SK-N-SH (cell line): ENCODE results near the gene B3GALNT2. TPM values are rescaled to one million over a fixed set of nuclear protein-coding genes. Genes with fewer than 3 reads are reported as not detected.

Experiments used
- CTCF ChIA-PET: fragments of 300-600, 350-600 bp; formaldehyde crosslinking; extraction: SDS; loops from one replicate; lab custom pipeline; 2021; lab: Yijun Ruan, JAX
- POLR2A ChIA-PET: fragments of 350-600 bp; sonication (Branson Sonifier 250); formaldehyde crosslinking; extraction: SDS; loops from one replicate; lab custom pipeline; 2020; ENCODE audit warnings: antibody characterized with exemption, inconsistent platforms; lab: Yijun Ruan, JAX
- DNase-seq: peaks from one replicate; pipeline ENCODE4 v3.0.0; 2012
- H2AFZ ChIP-seq: fragments of 200-600 bp; sonication (generic); 2 replicates; pipeline ENCODE4 v1.8.1; 2016; ENCODE audit warnings: antibody characterized with exemption, mild to moderate bottlenecking, low read depth
- H3F3A ChIP-seq: fragments of 200-600 bp; sonication (generic); replicated peaks from 2 replicates; pipeline ENCODE3; 2016; ENCODE audit warnings: antibody characterized with exemption, mild to moderate bottlenecking; ENCODE audit not compliant: insufficient read depth
- H3K27ac ChIP-seq, 2 experiments: fragments of 200-500 bp in 1 of 2; fragments of 200-600 bp in 1 of 2; sonication (Bioruptor generic) in 1 of 2; sonication (generic), shearing (Covaris generic) in 1 of 2; 2 replicates each; pipeline versions ENCODE4 v1.5.1 to v1.6.1; 2014 to 2016; ENCODE audit warnings: low read depth in 2 of 2, inconsistent platforms in 1 of 2, low read length in 1 of 2, mild to moderate bottlenecking in 1 of 2, mixed read lengths in 1 of 2
- H3K27me3 ChIP-seq: fragments of 200-600 bp; sonication (generic), shearing (Covaris generic); 2 replicates; pipeline ENCODE4 v1.6.1; 2016; ENCODE audit warnings: mixed run types; ENCODE audit not compliant: insufficient read depth
- H3K36me3 ChIP-seq, 2 experiments: fragments of 200-500 bp in 1 of 2; fragments of 200-600 bp in 1 of 2; sonication (Bioruptor generic) in 1 of 2; sonication (generic) in 1 of 2; replicated peaks in 1 of 2; 2 replicates each; pipeline versions ENCODE3 to v1.5.1; 2014 to 2016; ENCODE audit warnings: low read length in 1 of 2, mild to moderate bottlenecking in 1 of 2; ENCODE audit not compliant: insufficient read depth in 2 of 2, control insufficient read depth in 1 of 2
- H3K4me1 ChIP-seq, 2 experiments: fragments of 200-500 bp in 1 of 2; fragments of 200-600 bp in 1 of 2; sonication (Bioruptor generic) in 1 of 2; sonication (generic), shearing (Covaris generic) in 1 of 2; 2 replicates each; pipeline versions ENCODE4 v1.5.1 to v1.6.1; 2014 to 2016; ENCODE audit warnings: low read depth in 1 of 2, low read length in 1 of 2, mixed run types in 1 of 2; ENCODE audit not compliant: insufficient read depth in 2 of 2, control insufficient read depth in 1 of 2
- H3K4me2 ChIP-seq: fragments of 200-600 bp; sonication (generic), shearing (Covaris generic); 2 replicates; pipeline ENCODE4 v1.6.1; 2017; ENCODE audit warnings: mixed run types
- H3K4me3 ChIP-seq, 2 experiments: fragments of 200-500 bp in 1 of 2; fragments of 200-600 bp in 1 of 2; sonication (Bioruptor generic) in 1 of 2; sonication (generic), shearing (Covaris generic) in 1 of 2; 2 replicates each; pipeline versions ENCODE4 v1.5.1 to v1.8.1; 2014 to 2016; ENCODE audit warnings: low read depth in 2 of 2, inconsistent platforms in 1 of 2, low read length in 1 of 2, mild to moderate bottlenecking in 1 of 2, mixed read lengths in 1 of 2, moderate library complexity in 1 of 2
- H3K79me2 ChIP-seq: fragments of 200-600 bp; sonication (generic); 2 replicates; pipeline ENCODE4 v1.8.1; 2017; ENCODE audit warnings: mild to moderate bottlenecking; ENCODE audit not compliant: insufficient read depth
- H3K9ac ChIP-seq: fragments of 200-600 bp; sonication (generic); 2 replicates; pipeline ENCODE4 v1.6.1; 2017; ENCODE audit warnings: mixed run types
- H3K9me2 ChIP-seq: fragments of 200-600 bp; sonication (generic); 2 replicates; pipeline ENCODE4 v1.6.1; 2017; ENCODE audit warnings: mixed run types
- H3K9me3 ChIP-seq: fragments of 200-600 bp; sonication (generic); 2 replicates; pipeline ENCODE4 v1.6.1; 2017; ENCODE audit warnings: mixed run types, mild to moderate bottlenecking, moderate library complexity
- H4K20me1 ChIP-seq: fragments of 200-600 bp; sonication (generic); 2 replicates; pipeline ENCODE4 v1.6.1; 2017; ENCODE audit warnings: mild to moderate bottlenecking, mixed run types; ENCODE audit not compliant: insufficient read depth
- ELF1 ChIP-seq: IDR thresholded peaks from 2 replicates; pipeline ENCODE4 v1.4.0; 2012
- FOSL2 ChIP-seq: IDR thresholded peaks from 2 replicates; pipeline ENCODE4 v1.4.0; 2012; ENCODE audit warnings: low read depth, mild to moderate bottlenecking, moderate library complexity, borderline replicate concordance
- FOXJ3 ChIP-seq: sonication (generic); formaldehyde crosslinking; IDR thresholded peaks from 2 replicates; pipeline ENCODE4 v1.5.1; 2020; ENCODE audit warnings: mild to moderate bottlenecking, missing genetic modification reagents
- GATA2 ChIP-seq: sonication (generic); formaldehyde crosslinking; IDR thresholded peaks from 2 replicates; pipeline ENCODE4 v1.5.0; 2020; ENCODE audit warnings: mild to moderate bottlenecking, missing genetic modification reagents
- JUND ChIP-seq: IDR thresholded peaks from 2 replicates; pipeline ENCODE4 v1.4.0; 2012
- MEF2A ChIP-seq: IDR thresholded peaks from 2 replicates; pipeline ENCODE4 v1.4.0; 2012; ENCODE audit warnings: low read depth, borderline replicate concordance
- MXI1 ChIP-seq: IDR thresholded peaks from 2 replicates; pipeline ENCODE4 v1.6.1; 2012; ENCODE audit warnings: mild to moderate bottlenecking, low read depth, low read length, improper control_type of control experiment
- NFIC ChIP-seq: IDR thresholded peaks from 2 replicates; pipeline ENCODE4 v1.4.0; 2012; ENCODE audit warnings: borderline replicate concordance
- NRF1 ChIP-seq: IDR thresholded peaks from 2 replicates; pipeline ENCODE4 v1.6.1; 2012; ENCODE audit warnings: low read depth, mild to moderate bottlenecking, low read length
- RCOR1 ChIP-seq: fragments of 150-350 bp; IDR thresholded peaks from 2 replicates; pipeline ENCODE4 v1.6.1; 2017; ENCODE audit warnings: antibody characterized with exemption, low read length
- RFX5 ChIP-seq: IDR thresholded peaks from 2 replicates; pipeline ENCODE4 v1.6.1; 2012; ENCODE audit warnings: mild to moderate bottlenecking, improper control_type of control experiment, low read length
- RXRA ChIP-seq: IDR thresholded peaks from 2 replicates; pipeline ENCODE4 v1.4.0; 2012; ENCODE audit warnings: low read depth, mild to moderate bottlenecking, borderline replicate concordance
- SIN3A ChIP-seq: IDR thresholded peaks from 2 replicates; pipeline ENCODE4 v1.6.1; 2012; ENCODE audit warnings: low read depth, mild to moderate bottlenecking, low read length, moderate library complexity, borderline replicate concordance
- TAF1 ChIP-seq: IDR thresholded peaks from 2 replicates; pipeline ENCODE4 v1.6.1; 2012; ENCODE audit warnings: low read depth, mild to moderate bottlenecking, low read length, moderate library complexity, borderline replicate concordance
- WGBS: methylation state at CpG from one replicate; pipeline ENCODE4 v1.1.6; 2017; ENCODE audit warnings: low lambda C conversion rate; 5-methylcytosine and 5-hydroxymethylcytosine counted together
- polyA plus RNA-seq, 3 experiments: library from polyadenylated mRNA; depleted of rRNA; stranded (reverse); fragments of >200 nt; gene quantifications; 2 replicates each; pipeline ENCODE4 v1.2.3, GENCODE V29; 2012
- TF ChIP-seq, protein P1 (sequence below): fragments of 200-600 bp; sonication (generic); IDR thresholded peaks from 2 replicates; pipeline ENCODE4 v1.6.1; 2017; ENCODE audit warnings: antibody characterized with exemption, mild to moderate bottlenecking, moderate library complexity
- TF ChIP-seq, protein P2 (sequence below): IDR thresholded peaks from 2 replicates; pipeline ENCODE4 v1.4.0; 2012; ENCODE audit warnings: low read depth, borderline replicate concordance
- TF ChIP-seq, protein P3 (sequence below): IDR thresholded peaks from 2 replicates; pipeline ENCODE4 v1.4.0; 2012; ENCODE audit warnings: low read depth
- TF ChIP-seq, protein P4 (sequence below): IDR thresholded peaks from 2 replicates; pipeline ENCODE4 v1.6.1; 2012; ENCODE audit warnings: mild to moderate bottlenecking, low read depth, low read length, moderate library complexity
- TF ChIP-seq, protein P5 (sequence below): IDR thresholded peaks from 2 replicates; pipeline ENCODE4; 2012

B3GALNT2 gene
- polyA plus RNA-seq, 1 of the 3 experiments (the other 2 are of a cell fraction): 15.5 TPM

DNA sequence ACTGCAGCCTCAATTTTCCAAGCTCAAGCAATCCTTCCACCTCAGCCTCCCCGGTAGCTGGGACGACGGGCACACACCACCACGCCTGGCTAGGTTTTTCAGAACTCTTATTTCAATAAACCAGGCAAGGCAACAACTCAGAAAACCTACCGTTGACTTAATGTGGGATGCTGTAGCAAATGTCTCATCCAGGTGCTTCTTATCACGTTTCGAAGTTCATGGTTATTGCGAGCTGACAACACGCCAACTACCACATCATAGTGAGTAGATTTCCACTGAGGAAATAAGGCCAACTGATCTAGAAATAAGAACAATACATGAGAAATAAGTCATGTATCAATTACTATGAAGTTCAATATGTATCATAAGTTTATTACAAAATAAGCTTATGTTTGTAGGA, 9.7 kb downstream of the B3GALNT2 start (continued):
- TF ChIP-seq, protein P1, sequence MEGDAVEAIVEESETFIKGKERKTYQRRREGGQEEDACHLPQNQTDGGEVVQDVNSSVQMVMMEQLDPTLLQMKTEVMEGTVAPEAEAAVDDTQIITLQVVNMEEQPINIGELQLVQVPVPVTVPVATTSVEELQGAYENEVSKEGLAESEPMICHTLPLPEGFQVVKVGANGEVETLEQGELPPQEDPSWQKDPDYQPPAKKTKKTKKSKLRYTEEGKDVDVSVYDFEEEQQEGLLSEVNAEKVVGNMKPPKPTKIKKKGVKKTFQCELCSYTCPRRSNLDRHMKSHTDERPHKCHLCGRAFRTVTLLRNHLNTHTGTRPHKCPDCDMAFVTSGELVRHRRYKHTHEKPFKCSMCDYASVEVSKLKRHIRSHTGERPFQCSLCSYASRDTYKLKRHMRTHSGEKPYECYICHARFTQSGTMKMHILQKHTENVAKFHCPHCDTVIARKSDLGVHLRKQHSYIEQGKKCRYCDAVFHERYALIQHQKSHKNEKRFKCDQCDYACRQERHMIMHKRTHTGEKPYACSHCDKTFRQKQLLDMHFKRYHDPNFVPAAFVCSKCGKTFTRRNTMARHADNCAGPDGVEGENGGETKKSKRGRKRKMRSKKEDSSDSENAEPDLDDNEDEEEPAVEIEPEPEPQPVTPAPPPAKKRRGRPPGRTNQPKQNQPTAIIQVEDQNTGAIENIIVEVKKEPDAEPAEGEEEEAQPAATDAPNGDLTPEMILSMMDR: no peak
- no peak for TF ChIP-seq RCOR1
- TF ChIP-seq RXRA: no peak
- no peak for TF ChIP-seq FOXJ3 (CRISPR knock-in tag)
- TF ChIP-seq NFIC: no peak
- TF ChIP-seq, all 33 proteins: peak for 0

DNA sequence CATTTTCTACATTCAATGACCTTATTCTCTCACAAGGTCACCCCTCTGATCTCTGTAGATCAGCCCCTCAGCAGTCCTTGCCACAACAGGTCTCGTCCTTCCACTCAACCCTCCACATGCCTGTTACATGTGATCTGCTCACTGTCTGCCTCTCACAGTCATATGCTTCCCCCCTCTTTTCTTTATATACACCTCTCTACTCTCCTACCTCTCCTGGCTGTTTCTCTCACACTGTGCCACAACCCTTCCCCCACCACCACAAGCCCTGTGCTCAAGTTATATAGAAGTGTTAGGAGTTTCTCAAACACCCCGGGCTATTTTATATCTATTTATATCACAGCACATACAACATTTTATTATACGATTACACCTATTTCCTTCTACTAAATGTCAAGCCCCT, 12.6 kb downstream of the B3GALNT2 start:
- Histone ChIP-seq H3K4me1 (no peaks in the 10 kb centered on the region; a peak in 1 of 4 replicates), H3K9me3 (no peaks in the 10 kb centered on the region), H3K4me2 (no peak overlapping the region), H3K79me2 (peaks cover 12% of the 10 kb centered on the region), H3K9ac (no peak overlapping the region), H3K36me3 (peaks cover 58 to 63% of the 10 kb centered on the region in 2 experiments), H3K9me2 (no peaks in the 10 kb centered on the region), H2AFZ (no peak overlapping the region), H3K27ac (no peak overlapping the region), H4K20me1 (no peaks in the 10 kb centered on the region), H3F3A (no peaks in the 10 kb centered on the region), H3K27me3 (no peaks in the 10 kb centered on the region), H3K4me3 (no peak overlapping the region)
- ChIA-PET CTCF (no interaction called here), POLR2A (no interaction called here)
- no peak for TF ChIP-seq RFX5
- no peak for TF ChIP-seq GATA2 (CRISPR knock-in tag)
- TF ChIP-seq, protein P2, sequence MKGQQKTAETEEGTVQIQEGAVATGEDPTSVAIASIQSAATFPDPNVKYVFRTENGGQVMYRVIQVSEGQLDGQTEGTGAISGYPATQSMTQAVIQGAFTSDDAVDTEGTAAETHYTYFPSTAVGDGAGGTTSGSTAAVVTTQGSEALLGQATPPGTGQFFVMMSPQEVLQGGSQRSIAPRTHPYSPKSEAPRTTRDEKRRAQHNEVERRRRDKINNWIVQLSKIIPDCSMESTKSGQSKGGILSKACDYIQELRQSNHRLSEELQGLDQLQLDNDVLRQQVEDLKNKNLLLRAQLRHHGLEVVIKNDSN: no peak
- no peak for TF ChIP-seq RXRA
- TF ChIP-seq ELF1: no peak
- TF ChIP-seq, protein P3, sequence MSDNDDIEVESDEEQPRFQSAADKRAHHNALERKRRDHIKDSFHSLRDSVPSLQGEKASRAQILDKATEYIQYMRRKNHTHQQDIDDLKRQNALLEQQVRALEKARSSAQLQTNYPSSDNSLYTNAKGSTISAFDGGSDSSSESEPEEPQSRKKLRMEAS: no peak
- no peak for TF ChIP-seq NFIC
- TF ChIP-seq MEF2A: no peak
- TF ChIP-seq, protein P4, sequence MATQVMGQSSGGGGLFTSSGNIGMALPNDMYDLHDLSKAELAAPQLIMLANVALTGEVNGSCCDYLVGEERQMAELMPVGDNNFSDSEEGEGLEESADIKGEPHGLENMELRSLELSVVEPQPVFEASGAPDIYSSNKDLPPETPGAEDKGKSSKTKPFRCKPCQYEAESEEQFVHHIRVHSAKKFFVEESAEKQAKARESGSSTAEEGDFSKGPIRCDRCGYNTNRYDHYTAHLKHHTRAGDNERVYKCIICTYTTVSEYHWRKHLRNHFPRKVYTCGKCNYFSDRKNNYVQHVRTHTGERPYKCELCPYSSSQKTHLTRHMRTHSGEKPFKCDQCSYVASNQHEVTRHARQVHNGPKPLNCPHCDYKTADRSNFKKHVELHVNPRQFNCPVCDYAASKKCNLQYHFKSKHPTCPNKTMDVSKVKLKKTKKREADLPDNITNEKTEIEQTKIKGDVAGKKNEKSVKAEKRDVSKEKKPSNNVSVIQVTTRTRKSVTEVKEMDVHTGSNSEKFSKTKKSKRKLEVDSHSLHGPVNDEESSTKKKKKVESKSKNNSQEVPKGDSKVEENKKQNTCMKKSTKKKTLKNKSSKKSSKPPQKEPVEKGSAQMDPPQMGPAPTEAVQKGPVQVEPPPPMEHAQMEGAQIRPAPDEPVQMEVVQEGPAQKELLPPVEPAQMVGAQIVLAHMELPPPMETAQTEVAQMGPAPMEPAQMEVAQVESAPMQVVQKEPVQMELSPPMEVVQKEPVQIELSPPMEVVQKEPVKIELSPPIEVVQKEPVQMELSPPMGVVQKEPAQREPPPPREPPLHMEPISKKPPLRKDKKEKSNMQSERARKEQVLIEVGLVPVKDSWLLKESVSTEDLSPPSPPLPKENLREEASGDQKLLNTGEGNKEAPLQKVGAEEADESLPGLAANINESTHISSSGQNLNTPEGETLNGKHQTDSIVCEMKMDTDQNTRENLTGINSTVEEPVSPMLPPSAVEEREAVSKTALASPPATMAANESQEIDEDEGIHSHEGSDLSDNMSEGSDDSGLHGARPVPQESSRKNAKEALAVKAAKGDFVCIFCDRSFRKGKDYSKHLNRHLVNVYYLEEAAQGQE: no peak
- TF ChIP-seq, protein P5, sequence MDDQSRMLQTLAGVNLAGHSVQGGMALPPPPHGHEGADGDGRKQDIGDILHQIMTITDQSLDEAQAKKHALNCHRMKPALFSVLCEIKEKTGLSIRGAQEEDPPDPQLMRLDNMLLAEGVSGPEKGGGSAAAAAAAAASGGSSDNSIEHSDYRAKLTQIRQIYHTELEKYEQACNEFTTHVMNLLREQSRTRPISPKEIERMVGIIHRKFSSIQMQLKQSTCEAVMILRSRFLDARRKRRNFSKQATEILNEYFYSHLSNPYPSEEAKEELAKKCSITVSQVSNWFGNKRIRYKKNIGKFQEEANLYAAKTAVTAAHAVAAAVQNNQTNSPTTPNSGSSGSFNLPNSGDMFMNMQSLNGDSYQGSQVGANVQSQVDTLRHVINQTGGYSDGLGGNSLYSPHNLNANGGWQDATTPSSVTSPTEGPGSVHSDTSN: no peak
- TF ChIP-seq, protein P1: no peak
- TF ChIP-seq MXI1: no peak
- no peak for TF ChIP-seq NRF1
- TF ChIP-seq FOSL2: no peak
- no peak for TF ChIP-seq TAF1
- TF ChIP-seq JUND: no peak
- TF ChIP-seq SIN3A: no peak
- DNase-seq: no peak
- WGBS: 91% methylated on average over 3 of the region's 3 CpGs
